Heart right ventricle (tissue), 16 donors: ENCODE measurements around the gene LRRC17. TPM values are rescaled to one million over a fixed set of nuclear protein-coding genes. Genes with fewer than 3 reads are reported as not detected.

Experiments used
- ATAC-seq, 8 donors: fragments of 200-7000 bp; cut with Tn5 transposase; one replicate each; pipeline ENCODE4 v1.9.1; 2020; ENCODE audit warnings: mild to moderate bottlenecking in 8 of 8, moderate library complexity in 8 of 8, moderate number of reproducible peaks in 1 of 8
- DNase-seq, 2 donors: peaks; one replicate each; pipeline ENCODE4 v3.0.0-alpha.2; 2020
- H3K27ac ChIP-seq, 10 donors: fragments of 200-600 bp; sonication (generic) in 2 of 10; one replicate each; pipeline versions ENCODE4 v1.5.0 to v1.8.0; 2020 to 2022; ENCODE audit warnings: mild to moderate bottlenecking in 3 of 10
- H3K27me3 ChIP-seq, 7 donors: fragments of 200-600 bp; one replicate each; pipeline ENCODE4 v1.8.0; 2021 to 2022; ENCODE audit warnings: mild to moderate bottlenecking in 2 of 7
- H3K36me3 ChIP-seq, 9 donors: fragments of 200-600 bp; sonication (generic) in 1 of 9; one replicate each; pipeline versions ENCODE4 v1.5.0 to v1.8.0; 2020 to 2022; ENCODE audit warnings: mild to moderate bottlenecking in 2 of 9
- H3K4me1 ChIP-seq, 9 donors: fragments of 200-600 bp; sonication (generic) in 1 of 9; one replicate each; pipeline versions ENCODE4 v1.5.0 to v1.8.0; 2020 to 2022; ENCODE audit warnings: mild to moderate bottlenecking in 4 of 9
- H3K4me3 ChIP-seq, 10 donors: fragments of 200-600 bp; sonication (generic) in 2 of 10; one replicate each; pipeline versions ENCODE4 v1.5.0 to v1.8.0; 2020 to 2022; ENCODE audit warnings: mild to moderate bottlenecking in 7 of 10, moderate library complexity in 2 of 10
- H3K9me3 ChIP-seq, 11 donors: fragments of 200-600 bp in 10 of 11; sonication (generic) in 2 of 11; one replicate each; pipeline versions ENCODE4 v1.5.0 to v1.8.0; 2013 to 2022; ENCODE audit warnings: mild to moderate bottlenecking in 2 of 11, control low read depth in 1 of 11, moderate library complexity in 1 of 11
- CTCF ChIP-seq, 9 donors: fragments of 200-600 bp; sonication (generic) in 2 of 9; IDR thresholded peaks; one replicate each; pipeline versions ENCODE4 v1.5.0 to v1.8.0; 2021 to 2022; ENCODE audit warnings: antibody characterized with exemption in 9 of 9, mild to moderate bottlenecking in 5 of 9, moderate library complexity in 1 of 9
- whole genome bisulfite sequencing, 2 donors: extraction: QIAGEN DNeasy Blood & Tissue Kit; methylation state at CpG; one replicate each; pipeline ENCODE4 v1.1.7; 2013; ENCODE audit warnings: inconsistent platforms in 1 of 2; 5-methylcytosine and 5-hydroxymethylcytosine counted together
- intact Hi-C, 10 donors: fragments of 100-400 bp; cut with DNase I; formaldehyde crosslinking; loops; one replicate each; pipeline versions ENCODE4 v1.11.1 to v1.14.2; 2022
- polyA plus RNA-seq, 2 donors: library from polyadenylated mRNA; stranded (reverse); fragments of 200-250 nt; gene quantifications; one replicate each; pipeline ENCODE4 v1.2.3, GENCODE V29; 2013
- total RNA-seq, 10 donors: library from RNA; stranded (reverse); fragmentation: NEBNext Ultra II Directional in 3 of 10; extraction: Animal tissue kit (Norgen Biotek cat#: 25700) in 3 of 10; gene quantifications; one replicate each; pipeline versions ENCODE4 v1.2.1 to v1.2.4, GENCODE V29; 2021 to 2023
- donor health status: Arrhythmogenic right ventricular cardiomyopathy.
- donor health status: ischemic (EF 13 %, LVEDD 7.1; RV severe dilation, severe dysfunction).
- donor health status: healthy with polysubstance abuse.
- donor health status: DM: no; HTN: yes; CAD: no.
- donor health status: DM: no; HTN: no; CAD: no.
- donor health status: ischemic (EF 25% LVEDD 6.9; RV normal size, moderate dysfunction).
- donor health status: ischemic (EF 25% LVEDD 5.7; RV mildly dilated, moderate dysfunction).
- donor health status: healthy.
- donor health status: DM: yes; HTN: yes; CAD: no.
- donor health status: Ischemic cardiomyopathy.
- donor health status: ischemic (EF 35%, LVEDD 5.7; RV mildly dilated, moderate dysfunction).
- donor health status: nonischemic (EF 11% LVEDD 7.7; RV severe dilation, severe dysfunction).
- donor health status: DM: yes; HTN: yes; CAD: no.
- donor health status: PGD.
- donor health status: ischemic (EF 29% LVEDD 5.4; RV normal size, mild dysfunction).
- donor health status: nonischemic (EF 23%, LVEDD 6.1; RV moderate dilation, normal function).

The LRRC17 gene
- total and polyA plus RNA-seq, 12 donors, result 0.12 to 9.5 (median 2.6) TPM

GRCh38 chr7:102913826-102914225 is 1.0 kb downstream of the LRRC17 start:
- H3K27me3 ChIP-seq, result no peaks in the 10 kb centered on the region
- no peaks in the 10 kb centered on the region for H3K36me3 ChIP-seq
- DNase-seq (no peak), ATAC-seq (peak in 3 of 8 donors; percentile 5 to 41 (median 22))
- peak overlapping the region in 9 of 10 donors; percentile 4 to 52 (median 46) for H3K4me3 ChIP-seq
- peak overlapping the region; percentile 13 to 72 (median 55) for H3K27ac ChIP-seq
- no peaks in the 10 kb centered on the region for H3K9me3 ChIP-seq
- intact Hi-C loops, result loop anchor here in 2 of 10 donors (10.0 kb wide), 2 partner anchors 81 to 151 kb away; no protein-coding TSS in a partner anchor
- H3K4me1 ChIP-seq, result peaks cover 0 to 33% (median 9%) of the 10 kb centered on the region in 9 donors
- TF ChIP-seq CTCF (IDR thresholded peaks at IDR 0.05), result no peak
- 66 to 69% methylated on average over 9 of the region's 9 CpGs for WGBS, 2 donors

- no peaks in the 10 kb centered on the region for H3K27me3 ChIP-seq
- 59 to 62% methylated on average over 8 of the region's 8 CpGs for WGBS, 2 donors
- no peak for TF ChIP-seq CTCF (IDR thresholded peaks at IDR 0.05)
Observed at GRCh38 chr7:102914585-102914984, 1.8 kb downstream of the LRRC17 start.

GRCh38 chr7:102916426-102916825 is 3.6 kb downstream of the LRRC17 start:
- 73 to 85% methylated on average over 3 of the region's 3 CpGs for WGBS, 2 donors
- H3K27ac ChIP-seq, result no peak overlapping the region
- no peaks in the 10 kb centered on the region for H3K9me3 ChIP-seq
- TF ChIP-seq CTCF (IDR thresholded peaks at IDR 0.05), result no peak
- DNase-seq, result no peak
- peak in 1 of 8 donors; percentile 51 for ATAC-seq
- H3K4me3 ChIP-seq, result no peak overlapping the region
- intact Hi-C loops, result loop anchor here in 2 of 10 donors (10.0 kb wide), 2 partner anchors 78 to 148 kb away; no protein-coding TSS in a partner anchor
- peaks cover 0 to 33% (median 9%) of the 10 kb centered on the region in 9 donors for H3K4me1 ChIP-seq
- no peaks in the 10 kb centered on the region for H3K36me3 ChIP-seq
- H3K27me3 ChIP-seq, result no peaks in the 10 kb centered on the region

More at GRCh38 chr7:102914585-102914984, 1.8 kb downstream of the LRRC17 start:
- H3K4me3 ChIP-seq, result peak overlapping the region in 8 of 10 donors; percentile 4 to 52 (median 46)
- H3K9me3 ChIP-seq, result no peaks in the 10 kb centered on the region
- intact Hi-C loops, result loop anchor here in 2 of 10 donors (10.0 kb wide), 2 partner anchors 80 to 150 kb away; no protein-coding TSS in a partner anchor
- no peaks in the 10 kb centered on the region for H3K36me3 ChIP-seq
- ATAC-seq (peak; percentile 85 to 94 (median 88)), DNase-seq (peak; percentile 32 to 77)
- H3K27ac ChIP-seq, result peak overlapping the region; percentile 13 to 72 (median 55)
- peaks cover 0 to 33% (median 9%) of the 10 kb centered on the region in 9 donors for H3K4me1 ChIP-seq

GRCh38 chr7:102916881-102917280 is 4.1 kb downstream of the LRRC17 start:
- TF ChIP-seq CTCF (IDR thresholded peaks at IDR 0.05), result no peak
- Histone ChIP-seq H3K27ac (no peak overlapping the region), H3K4me1 (peaks cover 0 to 33% (median 9%) of the 10 kb centered on the region in 9 donors), H3K4me3 (no peak overlapping the region), H3K9me3 (no peaks in the 10 kb centered on the region), H3K36me3 (no peaks in the 10 kb centered on the region), H3K27me3 (no peaks in the 10 kb centered on the region)
- ATAC-seq (no peak), DNase-seq (no peak)
- intact Hi-C loops, result loop anchor here in 2 of 10 donors (10.0 kb wide), 2 partner anchors 78 to 148 kb away; no protein-coding TSS in a partner anchor
